Uterus (tissue), 4 donors: Measurements from ENCODE around the gene CELF2. TPM values are rescaled to one million over a fixed set of nuclear protein-coding genes. Genes with fewer than 3 reads are reported as not detected.
"Not testable (repeated sequence)": the region's sequence is repeated elsewhere in the genome, so short reads cannot be mapped to it uniquely, and the experiment has no call there.

Source experiments
- DNase-seq, 2 donors: peaks; one replicate each; pipeline ENCODE4 v3.0.0-alpha.2; 2019 to 2020
- H3K27ac ChIP-seq, 2 donors: fragments of 200-600 bp; sonication (generic); 1 replicate in 1 of 2; 2 replicates in 1 of 2; pipeline ENCODE4 v1.5.1; 2016 to 2018
- H3K27me3 ChIP-seq, 2 donors: fragments of 200-600 bp; sonication (generic); one replicate each; pipeline ENCODE4 v1.5.1; 2018 to 2019; ENCODE audit warnings: control low read depth in 1 of 2
- H3K36me3 ChIP-seq, 2 donors: fragments of 200-600 bp; sonication (generic); one replicate each; pipeline ENCODE4 v1.5.1; 2019; ENCODE audit warnings: control low read depth in 1 of 2
- H3K4me1 ChIP-seq, 2 donors: fragments of 200-600 bp; sonication (generic); one replicate each; pipeline ENCODE4 v1.5.1; 2018 to 2019; ENCODE audit warnings: control low read depth in 1 of 2
- H3K4me3 ChIP-seq, 2 donors: fragments of 200-600 bp; sonication (generic); 1 replicate in 1 of 2; 2 replicates in 1 of 2; pipeline ENCODE4 v1.5.1; 2018 to 2019; ENCODE audit warnings: mild to moderate bottlenecking in 1 of 2
- H3K9me3 ChIP-seq, 2 donors: fragments of 200-600 bp; sonication (generic); one replicate each; pipeline ENCODE4 v1.5.1; 2019; ENCODE audit warnings: control low read depth in 1 of 2
- POLR2A ChIP-seq, 2 donors: fragments of 450-650 bp; IDR thresholded peaks; one replicate each; pipeline ENCODE4 v1.6.1; 2016; ENCODE audit warnings: antibody characterized with exemption in 2 of 2, mild to moderate bottlenecking in 1 of 2, moderate library complexity in 1 of 2
- intact Hi-C: fragments of 100-400 bp; cut with DNase I; formaldehyde crosslinking; loops from one replicate; pipeline ENCODE4 v1.15.1; 2023; ENCODE audit warnings: low total_unique reads
- total RNA-seq, 4 donors: library from RNA; depleted of rRNA in 3 of 4; stranded (reverse); fragments of >200 nt in 3 of 4; gene quantifications; one replicate each; pipeline versions ENCODE4 v1.1.0 to v1.2.4, GENCODE V29; 2014 to 2023
- TF ChIP-seq, protein P1 (sequence below), 4 experiments: fragments of 200-600 bp in 2 of 4; fragments of 450-650 bp in 2 of 4; sonication (generic) in 2 of 4; IDR thresholded peaks; one replicate each; pipeline ENCODE4 v1.5.1; 2016 to 2019; ENCODE audit warnings: antibody characterized with exemption in 4 of 4, mild to moderate bottlenecking in 2 of 4, moderate library complexity in 1 of 4
- donor health status: DM: yes; HTN: yes; CAD: no.

CELF2 gene
- total RNA-seq, 4 donors from 2014 or later, result 12.8 to 59.2 (median 44.0) TPM

DNA sequence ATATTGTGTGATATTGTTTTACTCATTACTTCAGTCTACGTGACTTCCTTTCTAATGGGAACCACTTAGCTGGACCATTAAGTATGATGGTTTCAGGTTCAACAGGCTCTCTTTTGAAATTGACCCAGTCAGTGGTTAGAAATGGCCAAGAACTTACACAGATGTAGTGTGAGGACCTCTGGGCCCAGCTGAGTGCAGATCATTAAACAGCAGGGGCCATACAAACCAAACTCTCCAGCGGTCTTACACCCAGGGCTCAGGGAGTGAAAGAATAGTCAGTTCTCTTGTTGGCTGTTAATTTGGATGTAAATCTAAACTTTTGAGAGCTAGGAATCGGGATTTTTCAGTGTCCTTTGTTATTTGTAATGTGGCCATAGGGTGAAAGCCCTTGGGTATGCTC, 107.3 kb downstream of the CELF2 start:
- no peak overlapping the region for H3K27ac ChIP-seq
- H3K9me3 ChIP-seq, result no peaks in the 10 kb centered on the region
- no peak overlapping the region for H3K4me3 ChIP-seq
- no peaks in the 10 kb centered on the region for H3K36me3 ChIP-seq
- DNase-seq, result no peak
- no peaks in the 10 kb centered on the region for H3K27me3 ChIP-seq
- intact Hi-C loops, result no loop called here
- H3K4me1 ChIP-seq, result no peaks in the 10 kb centered on the region
- TF ChIP-seq, protein P1, sequence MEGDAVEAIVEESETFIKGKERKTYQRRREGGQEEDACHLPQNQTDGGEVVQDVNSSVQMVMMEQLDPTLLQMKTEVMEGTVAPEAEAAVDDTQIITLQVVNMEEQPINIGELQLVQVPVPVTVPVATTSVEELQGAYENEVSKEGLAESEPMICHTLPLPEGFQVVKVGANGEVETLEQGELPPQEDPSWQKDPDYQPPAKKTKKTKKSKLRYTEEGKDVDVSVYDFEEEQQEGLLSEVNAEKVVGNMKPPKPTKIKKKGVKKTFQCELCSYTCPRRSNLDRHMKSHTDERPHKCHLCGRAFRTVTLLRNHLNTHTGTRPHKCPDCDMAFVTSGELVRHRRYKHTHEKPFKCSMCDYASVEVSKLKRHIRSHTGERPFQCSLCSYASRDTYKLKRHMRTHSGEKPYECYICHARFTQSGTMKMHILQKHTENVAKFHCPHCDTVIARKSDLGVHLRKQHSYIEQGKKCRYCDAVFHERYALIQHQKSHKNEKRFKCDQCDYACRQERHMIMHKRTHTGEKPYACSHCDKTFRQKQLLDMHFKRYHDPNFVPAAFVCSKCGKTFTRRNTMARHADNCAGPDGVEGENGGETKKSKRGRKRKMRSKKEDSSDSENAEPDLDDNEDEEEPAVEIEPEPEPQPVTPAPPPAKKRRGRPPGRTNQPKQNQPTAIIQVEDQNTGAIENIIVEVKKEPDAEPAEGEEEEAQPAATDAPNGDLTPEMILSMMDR (IDR thresholded peaks at IDR 0.05), result no peak
- TF ChIP-seq POLR2A (IDR thresholded peaks at IDR 0.05), result no peak

DNA sequence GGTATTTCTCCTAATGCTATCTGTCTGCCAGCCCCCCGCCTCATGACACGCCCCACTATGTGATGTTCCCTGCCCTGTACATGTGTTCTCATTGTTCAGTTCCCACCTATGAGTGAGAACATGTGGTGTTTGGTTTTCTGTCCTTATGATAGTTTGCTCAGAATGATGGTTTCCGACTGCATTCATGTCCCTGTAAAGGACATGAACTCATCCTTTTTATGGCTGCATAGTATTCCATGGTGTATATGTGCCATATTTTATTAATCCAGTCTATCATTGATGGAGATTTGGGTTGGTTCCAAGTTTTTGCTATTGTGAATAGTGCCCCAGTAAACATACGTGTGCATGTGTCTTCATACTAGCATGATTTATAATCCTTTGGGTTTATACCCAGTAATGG, 109.3 kb downstream of the CELF2 start:
- H3K27ac ChIP-seq, DNase-seq, H3K27me3 ChIP-seq, intact Hi-C loops, H3K9me3 ChIP-seq, H3K4me1 ChIP-seq, H3K4me3 ChIP-seq, H3K36me3 ChIP-seq: not testable (repeated sequence)

DNA sequence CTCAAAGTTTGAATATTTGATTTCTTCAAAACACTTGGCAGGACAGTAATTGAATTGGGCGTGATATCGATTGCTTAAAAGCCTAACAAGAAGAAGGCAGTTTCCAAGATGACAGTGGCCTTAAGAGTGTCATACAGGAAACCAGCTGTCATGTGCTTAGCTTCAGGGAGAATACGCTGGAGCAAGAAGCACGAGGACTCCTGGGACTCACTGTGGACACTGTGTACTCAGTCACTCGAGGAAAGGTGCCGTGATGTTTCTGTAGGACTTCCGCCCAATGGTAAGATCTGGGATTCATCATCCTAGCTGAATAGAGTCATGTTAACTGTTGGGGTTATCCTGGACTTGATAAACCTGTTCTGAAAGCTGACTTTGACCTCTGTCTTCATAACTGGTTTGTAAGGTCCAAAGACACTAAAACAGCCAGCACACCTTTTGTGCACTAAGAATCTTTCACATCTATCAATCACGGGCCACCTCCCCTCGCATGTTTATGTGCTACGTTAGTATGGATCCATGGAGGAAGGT, 113.5 kb downstream of the CELF2 start:
- Histone ChIP-seq H3K27ac (no peak overlapping the region), H3K4me3 (no peak overlapping the region), H3K27me3 (no peaks in the 10 kb centered on the region), H3K4me1 (no peaks in the 10 kb centered on the region), H3K36me3 (no peaks in the 10 kb centered on the region), H3K9me3 (no peaks in the 10 kb centered on the region)
- intact Hi-C loops, result no loop called here
- TF ChIP-seq, protein P1 (IDR thresholded peaks at IDR 0.05), result no peak
- no peak for TF ChIP-seq POLR2A (IDR thresholded peaks at IDR 0.05)
- no peak for DNase-seq

DNA sequence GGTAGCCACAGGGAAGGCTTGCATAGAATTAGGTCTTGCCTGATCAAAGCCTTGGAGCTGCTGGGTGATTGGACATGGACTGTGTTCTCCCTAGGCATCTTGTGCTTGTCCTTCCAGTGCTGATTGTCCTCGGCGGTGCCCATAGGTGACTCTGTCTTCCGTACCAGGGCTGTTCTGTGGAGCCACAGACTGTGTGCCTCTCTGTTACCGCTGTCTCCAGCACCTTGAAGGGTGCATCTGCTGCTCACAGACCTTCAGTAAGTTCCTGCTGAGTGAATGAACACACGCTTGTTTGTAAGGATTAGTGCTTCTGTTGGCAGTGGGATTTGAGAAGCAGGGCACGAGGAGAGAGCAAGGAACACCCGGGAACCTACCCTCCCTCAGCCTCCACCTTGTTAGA, 116.7 kb downstream of the CELF2 start:
- TF ChIP-seq, protein P1 (IDR thresholded peaks at IDR 0.05), result no peak
- no peak for TF ChIP-seq POLR2A (IDR thresholded peaks at IDR 0.05)
- no peaks in the 10 kb centered on the region for H3K9me3 ChIP-seq
- intact Hi-C loops, result no loop called here

DNA sequence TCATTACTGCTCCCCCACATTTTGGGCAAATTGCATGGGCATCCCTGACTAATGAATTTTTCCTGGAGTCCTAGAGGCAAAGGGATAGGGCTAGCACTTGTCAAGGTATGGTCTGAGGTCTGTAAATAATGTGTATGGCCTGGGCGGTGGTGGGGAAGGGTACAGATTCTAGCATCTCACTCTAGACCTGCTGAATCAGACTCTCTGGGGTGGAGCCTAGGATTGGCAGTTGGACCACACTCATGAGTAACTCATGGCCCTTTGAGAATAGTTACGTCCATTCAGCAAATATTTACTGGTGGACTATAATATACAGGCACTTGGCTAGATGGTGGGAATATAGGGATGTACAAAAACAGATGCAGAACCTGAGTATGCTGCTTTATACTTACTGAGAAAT, 118.0 kb downstream of the CELF2 start:
- Histone ChIP-seq H3K4me1 (no peaks in the 10 kb centered on the region), H3K36me3 (no peaks in the 10 kb centered on the region), H3K9me3 (no peaks in the 10 kb centered on the region), H3K27me3 (no peaks in the 10 kb centered on the region), H3K27ac (no peak overlapping the region), H3K4me3 (no peak overlapping the region)
- intact Hi-C loops, result no loop called here
- TF ChIP-seq, protein P1 (IDR thresholded peaks at IDR 0.05), result no peak
- TF ChIP-seq POLR2A (IDR thresholded peaks at IDR 0.05), result no peak
- DNase-seq, result no peak

More for the DNA sequence above, 116.7 kb downstream of the CELF2 start:
- no peak for DNase-seq
- Histone ChIP-seq H3K27me3 (no peaks in the 10 kb centered on the region), H3K27ac (no peak overlapping the region), H3K36me3 (no peaks in the 10 kb centered on the region), H3K4me3 (no peak overlapping the region), H3K4me1 (no peaks in the 10 kb centered on the region)
